GM10248 (cell line): ENCODE measurements around the gene ZNF845.
"Not testable (repeated sequence)": the region's sequence is repeated elsewhere in the genome, so short reads cannot be mapped to it uniquely, and the experiment has no call there.

Experiments
- CTCF ChIA-PET: fragments of 300-600 bp; sonication (Branson Sonifier 250); formaldehyde crosslinking; extraction: SDS; loops from one replicate; lab custom pipeline; 2021; ENCODE audit warnings: antibody characterized with exemption; lab: Yijun Ruan, JAX
- POLR2A ChIA-PET: fragments of 350-650 bp; sonication (Branson Sonifier 250); formaldehyde crosslinking; extraction: SDS; loops from one replicate; lab custom pipeline; 2020; ENCODE audit warnings: antibody characterized with exemption; lab: Yijun Ruan, JAX
- DNase-seq: peaks from one replicate; pipeline ENCODE4 v3.0.0; 2012; ENCODE audit errors: extremely low spot score
- CTCF ChIP-seq: IDR thresholded peaks from 2 replicates; pipeline ENCODE4 v1.5.1; 2012; ENCODE audit warnings: mild to moderate bottlenecking, low read depth; ENCODE audit errors: extremely low read depth, missing control alignments, control extremely low read depth

Gene ZNF845

GRCh38 chr19:53357821-53358581 lies 24.5 kb downstream of the ZNF845 start:
- no peak for DNase-seq
- no peak for TF ChIP-seq CTCF
- CTCF ChIA-PET: interaction anchor here (0.7 kb wide), 1 partner anchor 40 kb away, joined by 3 read pairs; no protein-coding TSS in a partner anchor
- POLR2A ChIA-PET: no interaction called here

GRCh38 chr19:53360056-53360455 lies 26.5 kb downstream of the ZNF845 start:
- CTCF ChIA-PET: interaction anchor here (1.3 kb wide), 1 partner anchor 29 kb away, joined by 3 read pairs; no protein-coding TSS in a partner anchor
- DNase-seq: not testable (repeated sequence)

GRCh38 chr19:53365134-53365898 lies 31.8 kb downstream of the ZNF845 start, which contains the start of gene ZNF525:
Gene ZNF525 (plus strand): TSS chr19:53365705. CDS start chr19:53372282, 6,577 bp downstream.
- ChIA-PET CTCF (no interaction called here), POLR2A (no interaction called here)
- DNase-seq: peak; percentile 96
- no peak for TF ChIP-seq CTCF

More at GRCh38 chr19:53360056-53360455, 26.5 kb downstream of the ZNF845 start:
- POLR2A ChIA-PET: not testable (repeated sequence)

GRCh38 chr19:53365899-53366493 lies 32.4 kb downstream of the ZNF845 start:
- peak; percentile 24 for DNase-seq
- no peak for TF ChIP-seq CTCF
- CTCF ChIA-PET: no interaction called here
- POLR2A ChIA-PET: no interaction called here

- CTCF ChIA-PET: interaction anchor here (0.9 kb wide), 1 partner anchor 177 kb away, joined by 3 read pairs; no protein-coding TSS in a partner anchor
- no peak for DNase-seq
- POLR2A ChIA-PET: no interaction called here
- no peak for TF ChIP-seq CTCF
These were observed 38.6 kb downstream of the ZNF845 start for GRCh38 chr19:53372196-53372595.

- no peak for TF ChIP-seq CTCF
- CTCF ChIA-PET: no interaction called here
- no peak for DNase-seq
- POLR2A ChIA-PET: no interaction called here
These were observed 40.7 kb downstream of the ZNF845 start for GRCh38 chr19:53374288-53374687.
